Measurements from ENCODE around the gene DSEL. TPM values are rescaled to one million over a fixed set of nuclear protein-coding genes. Genes with fewer than 3 reads are reported as not detected.

Gene DSEL
- total and polyA plus RNA-seq, 2 experiments from 2014 or later: 0.54 to 1.2 TPM

DNA sequence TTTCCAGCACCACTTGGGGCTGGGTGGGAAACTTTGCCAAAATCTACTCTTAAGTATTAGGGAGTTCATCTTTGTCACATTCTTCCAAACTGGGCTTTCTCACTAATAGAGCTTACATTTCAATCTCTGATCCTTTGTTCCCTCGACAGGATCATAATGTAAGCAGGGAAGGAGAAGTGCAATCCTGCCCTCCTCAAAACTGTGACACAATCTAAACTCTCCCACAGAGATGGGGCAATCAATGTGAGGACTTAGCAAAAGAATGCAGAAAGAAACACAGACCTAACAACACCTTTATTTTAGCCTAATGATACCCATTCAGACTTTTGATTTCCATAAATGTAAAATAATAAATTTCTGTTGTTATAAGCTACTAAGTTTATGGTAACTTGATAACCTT lies 40.8 kb downstream of the DSEL start:
- DNase-seq (ENCODE audit: low read depth in 1 of 2, low spot score in 1 of 2): peak in 1 of 2 donors; percentile 65
- Histone ChIP-seq H3K4me1 (ENCODE audit: low read depth) (no peaks in the 10 kb centered on the region), H3K36me3 (no peaks in the 10 kb centered on the region), H3K9me3 (ENCODE audit: low read depth) (no peaks in the 10 kb centered on the region), H3K27ac (no peak overlapping the region), H3K4me3 (no peak overlapping the region), H3K27me3 (no peaks in the 10 kb centered on the region)
- TF ChIP-seq, protein P1, sequence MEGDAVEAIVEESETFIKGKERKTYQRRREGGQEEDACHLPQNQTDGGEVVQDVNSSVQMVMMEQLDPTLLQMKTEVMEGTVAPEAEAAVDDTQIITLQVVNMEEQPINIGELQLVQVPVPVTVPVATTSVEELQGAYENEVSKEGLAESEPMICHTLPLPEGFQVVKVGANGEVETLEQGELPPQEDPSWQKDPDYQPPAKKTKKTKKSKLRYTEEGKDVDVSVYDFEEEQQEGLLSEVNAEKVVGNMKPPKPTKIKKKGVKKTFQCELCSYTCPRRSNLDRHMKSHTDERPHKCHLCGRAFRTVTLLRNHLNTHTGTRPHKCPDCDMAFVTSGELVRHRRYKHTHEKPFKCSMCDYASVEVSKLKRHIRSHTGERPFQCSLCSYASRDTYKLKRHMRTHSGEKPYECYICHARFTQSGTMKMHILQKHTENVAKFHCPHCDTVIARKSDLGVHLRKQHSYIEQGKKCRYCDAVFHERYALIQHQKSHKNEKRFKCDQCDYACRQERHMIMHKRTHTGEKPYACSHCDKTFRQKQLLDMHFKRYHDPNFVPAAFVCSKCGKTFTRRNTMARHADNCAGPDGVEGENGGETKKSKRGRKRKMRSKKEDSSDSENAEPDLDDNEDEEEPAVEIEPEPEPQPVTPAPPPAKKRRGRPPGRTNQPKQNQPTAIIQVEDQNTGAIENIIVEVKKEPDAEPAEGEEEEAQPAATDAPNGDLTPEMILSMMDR (IDR thresholded peaks at IDR 0.05; ENCODE audit: low read depth, low read length): no peak

DNA sequence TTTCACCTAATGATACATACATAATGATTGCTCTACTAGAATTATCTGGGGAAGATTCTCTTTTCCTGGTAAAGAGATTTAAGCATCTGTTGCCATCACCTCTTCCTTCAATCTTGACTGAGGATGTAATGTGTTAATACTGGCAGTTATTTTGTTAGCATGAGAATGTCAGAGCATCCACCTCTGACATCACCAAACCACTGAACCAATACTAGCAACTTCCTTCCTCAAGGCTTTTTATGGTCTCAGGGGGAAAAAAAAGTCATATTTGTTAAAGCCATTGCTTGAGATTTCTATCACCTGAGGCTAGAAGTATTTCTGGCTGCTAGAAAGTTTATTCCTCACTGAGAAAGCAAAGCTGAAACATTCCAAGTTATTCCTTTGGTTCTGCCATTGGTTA lies 48.5 kb downstream of the DSEL start:
- no peak for DNase-seq (ENCODE audit: low read depth in 1 of 2, low spot score in 1 of 2)
- Histone ChIP-seq H3K36me3 (no peaks in the 10 kb centered on the region), H3K9me3 (ENCODE audit: low read depth) (no peaks in the 10 kb centered on the region), H3K27me3 (no peaks in the 10 kb centered on the region), H3K4me1 (ENCODE audit: low read depth) (no peaks in the 10 kb centered on the region), H3K4me3 (no peak overlapping the region), H3K27ac (no peak overlapping the region)
- TF ChIP-seq, protein P1 (IDR thresholded peaks at IDR 0.05; ENCODE audit: low read depth, low read length): no peak

DNA sequence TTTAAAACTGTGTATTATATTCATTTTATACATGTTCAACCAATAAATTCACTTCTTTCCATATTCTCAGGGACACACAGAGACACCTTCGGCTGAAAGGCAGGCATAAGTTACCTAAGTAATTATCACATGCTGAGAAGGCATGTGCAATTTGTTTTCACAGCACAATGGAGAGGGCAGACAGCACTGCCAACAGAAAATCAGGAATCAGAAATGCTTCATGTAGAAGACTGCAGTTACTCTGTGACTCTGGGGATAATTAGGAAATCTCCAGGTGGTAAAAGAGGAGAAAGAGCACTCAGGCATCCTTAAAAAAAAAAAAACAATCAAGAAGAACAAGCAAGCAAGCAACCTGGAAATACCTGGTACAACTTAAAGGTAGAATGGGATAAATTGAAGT lies 49.3 kb downstream of the DSEL start:
- Histone ChIP-seq H3K27ac (no peak overlapping the region), H3K4me1 (ENCODE audit: low read depth) (no peaks in the 10 kb centered on the region), H3K27me3 (no peaks in the 10 kb centered on the region), H3K9me3 (ENCODE audit: low read depth) (no peaks in the 10 kb centered on the region), H3K36me3 (no peaks in the 10 kb centered on the region), H3K4me3 (no peak overlapping the region)
- TF ChIP-seq, protein P1 (IDR thresholded peaks at IDR 0.05; ENCODE audit: low read depth, low read length): no peak
- no peak for DNase-seq (ENCODE audit: low read depth in 1 of 2, low spot score in 1 of 2)

DNA sequence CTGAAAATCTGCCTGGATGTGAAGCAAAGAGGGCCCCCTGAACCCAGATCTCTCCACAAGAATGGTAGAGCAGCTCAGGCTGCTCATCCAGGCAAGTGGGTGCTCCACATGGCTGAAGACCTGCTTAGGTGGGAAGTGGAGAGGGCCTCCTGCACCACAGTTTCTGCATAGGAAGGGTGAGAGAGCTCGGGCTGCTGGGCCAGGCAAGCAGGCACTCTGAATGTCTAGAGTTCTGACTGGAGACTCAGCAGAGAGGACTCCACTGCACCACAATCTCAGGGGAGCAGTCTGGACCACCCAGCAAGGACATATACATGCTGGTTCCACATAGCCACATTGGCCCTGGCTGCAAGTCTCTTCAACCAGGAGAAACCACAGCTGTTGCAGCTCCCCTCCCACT lies 52.0 kb downstream of the DSEL start:
- Histone ChIP-seq H3K27me3 (no peaks in the 10 kb centered on the region), H3K36me3 (no peaks in the 10 kb centered on the region), H3K4me3 (no peak overlapping the region), H3K27ac (no peak overlapping the region), H3K9me3 (ENCODE audit: low read depth) (no peaks in the 10 kb centered on the region), H3K4me1 (ENCODE audit: low read depth) (no peaks in the 10 kb centered on the region)
- no peak for DNase-seq (ENCODE audit: low read depth in 1 of 2, low spot score in 1 of 2)
- TF ChIP-seq, protein P1 (IDR thresholded peaks at IDR 0.05; ENCODE audit: low read depth, low read length): no peak

DNA sequence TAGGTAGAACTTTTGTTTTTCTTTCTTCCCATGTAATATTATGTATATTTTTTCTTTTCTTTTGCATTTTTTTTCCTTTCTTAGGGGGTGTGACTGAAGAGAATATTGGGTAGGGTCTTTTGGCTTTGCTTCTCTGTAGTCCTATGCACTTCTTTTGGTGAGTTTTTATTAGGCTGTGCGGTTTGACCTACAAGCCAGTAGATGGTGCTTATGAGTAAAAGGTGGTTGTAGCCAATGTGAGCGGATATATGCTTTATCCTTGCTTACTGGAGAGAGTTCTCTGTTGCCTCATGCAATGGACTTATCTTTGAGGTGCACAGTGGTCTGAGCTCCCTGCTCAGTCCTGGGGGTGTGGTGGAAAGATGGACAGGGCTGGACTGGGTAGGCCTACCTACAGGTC lies 52.7 kb downstream of the DSEL start:
- no peak overlapping the region for H3K4me3 ChIP-seq
- no peaks in the 10 kb centered on the region for H3K36me3 ChIP-seq
- no peaks in the 10 kb centered on the region for H3K27me3 ChIP-seq
- H3K9me3 ChIP-seq (ENCODE audit: low read depth): no peaks in the 10 kb centered on the region
- DNase-seq (ENCODE audit: low read depth in 1 of 2, low spot score in 1 of 2): peak; percentile 11 to 21
- H3K27ac ChIP-seq: no peak overlapping the region
- TF ChIP-seq, protein P1 (IDR thresholded peaks at IDR 0.05; ENCODE audit: low read depth, low read length): peak; percentile 21
- no peaks in the 10 kb centered on the region for H3K4me1 ChIP-seq (ENCODE audit: low read depth)

DNA sequence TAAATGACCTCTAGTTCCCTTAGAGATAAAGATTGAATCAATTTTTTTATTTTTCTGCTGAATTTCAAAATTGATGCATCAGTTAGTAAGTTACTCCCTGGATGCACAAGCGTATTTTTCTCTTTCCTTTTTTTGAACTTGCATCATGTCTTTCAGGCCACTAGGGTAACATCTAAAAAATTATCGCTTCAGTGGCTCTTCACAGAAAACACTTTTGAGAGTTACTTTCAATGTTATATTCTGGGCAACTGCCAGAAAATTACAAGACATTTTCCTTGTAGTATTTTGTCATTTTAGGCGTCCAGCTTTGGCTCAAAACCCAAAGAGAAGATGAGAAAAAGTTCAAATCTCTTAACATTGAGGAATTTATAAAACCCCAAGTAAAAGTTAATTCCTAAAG lies 59.8 kb downstream of the DSEL start:
- no peak overlapping the region for H3K27ac ChIP-seq

More for the DNA sequence above, 59.8 kb downstream of the DSEL start:
- Histone ChIP-seq H3K27me3 (no peaks in the 10 kb centered on the region), H3K36me3 (no peaks in the 10 kb centered on the region), H3K4me1 (ENCODE audit: low read depth) (peaks cover 3% of the 10 kb centered on the region), H3K9me3 (ENCODE audit: low read depth) (no peaks in the 10 kb centered on the region), H3K4me3 (no peak overlapping the region)
- TF ChIP-seq, protein P1 (IDR thresholded peaks at IDR 0.05; ENCODE audit: low read depth, low read length): peak; percentile 30
- peak in 1 of 2 donors; percentile 47 for DNase-seq (ENCODE audit: low read depth in 1 of 2, low spot score in 1 of 2)

Measured in cardiac muscle cell (in vitro differentiated cells and primary cell).